A549 (cell line): ENCODE data around the gene ATF5. TPM values are rescaled to one million over a fixed set of nuclear protein-coding genes. Genes with fewer than 3 reads are reported as not detected.
A peak's percentile ranks its signal among the peaks of the same experiment; 100 is the strongest.

Experiments
- ATOH8 ChIP-seq: fragments of 250-450 bp; sonication (Bioruptor Pico); IDR thresholded peaks from 2 replicates; pipeline ENCODE4 v1.5.0; 2020; ENCODE audit warnings: low read depth, mild to moderate bottlenecking, moderate library complexity
- BCL3 ChIP-seq: fragments of >200 bp; sonication (Bioruptor Twin); formaldehyde crosslinking; IDR thresholded peaks from 3 replicates; pipeline ENCODE4 v1.6.1; 2016
- BHLHE40 ChIP-seq: IDR thresholded peaks from 2 replicates; pipeline ENCODE4 v1.6.1; 2012; ENCODE audit warnings: low read depth, low read length, inconsistent platforms
- CBX2 ChIP-seq: fragments of 200-600 bp; sonication (generic); IDR thresholded peaks from 2 replicates; pipeline ENCODE4 v1.6.1; 2016; ENCODE audit warnings: low read depth, mild to moderate bottlenecking, borderline replicate concordance
- CTCF ChIP-seq: fragments of >200 bp; sonication (Bioruptor Twin); formaldehyde crosslinking; IDR thresholded peaks from 3 replicates; pipeline ENCODE4 v1.5.1; 2016
- ELK1 ChIP-seq: fragments of 150-350 bp; IDR thresholded peaks from 2 replicates; pipeline ENCODE4 v1.6.1; 2014; ENCODE audit warnings: low read depth, mild to moderate bottlenecking, low read length
- EP300 ChIP-seq, 2 experiments: fragments of >200 bp; sonication (Bioruptor Twin); formaldehyde crosslinking; IDR thresholded peaks; 2 replicates in 1 of 2; 3 replicates in 1 of 2; pipeline ENCODE4 v1.6.1; 2016 to 2017
- HDAC2 ChIP-seq: fragments of 200-600 bp; sonication (generic); IDR thresholded peaks from 2 replicates; pipeline ENCODE4 v1.6.1; 2016
- HES2 ChIP-seq: fragments of >200 bp; sonication (Bioruptor Twin); formaldehyde crosslinking; IDR thresholded peaks from 2 replicates; pipeline ENCODE4 v1.6.1; 2016
- HMGXB4 ChIP-seq: fragments of 250-450 bp; sonication (Bioruptor Pico); IDR thresholded peaks from 2 replicates; pipeline ENCODE4 v1.5.0; 2021; ENCODE audit warnings: mild to moderate bottlenecking, moderate library complexity, borderline replicate concordance
- HOXB13 ChIP-seq: fragments of 250-450 bp; sonication (Bioruptor Pico); IDR thresholded peaks from 2 replicates; pipeline ENCODE4 v1.5.0; 2020; ENCODE audit warnings: low read depth, mild to moderate bottlenecking, moderate library complexity
- JUNB ChIP-seq: fragments of >200 bp; sonication (Bioruptor Twin); formaldehyde crosslinking; IDR thresholded peaks from 2 replicates; pipeline ENCODE4 v1.6.1; 2016
- KDM5A ChIP-seq: fragments of 200-600 bp; sonication (generic); IDR thresholded peaks from 2 replicates; pipeline ENCODE4 v1.6.1; 2016; ENCODE audit warnings: antibody characterized with exemption, mild to moderate bottlenecking
- MAFK ChIP-seq: fragments of 450-650 bp; IDR thresholded peaks from 2 replicates; pipeline ENCODE4 v1.6.1; 2014; ENCODE audit not compliant: partially characterized antibody
- MAX ChIP-seq: IDR thresholded peaks from 2 replicates; pipeline ENCODE4 v1.6.1; 2012
- MAZ ChIP-seq: fragments of 150-350 bp; IDR thresholded peaks from 2 replicates; pipeline ENCODE4 v1.6.1; 2014; ENCODE audit warnings: antibody characterized with exemption, low read depth, low read length, borderline replicate concordance
- MYC ChIP-seq: IDR thresholded peaks from 2 replicates; pipeline ENCODE4 v1.6.1; 2012; ENCODE audit warnings: mild to moderate bottlenecking, inconsistent platforms, low read length, improper control_type of control experiment, borderline replicate concordance
- NFE2L2 ChIP-seq: fragments of 150-350 bp; conservative IDR thresholded peaks from 2 replicates; pipeline ENCODE4 v1.6.1; 2014; ENCODE audit warnings: low read length
- NPAS2 ChIP-seq: fragments of 250-450 bp; sonication (Bioruptor Pico); IDR thresholded peaks from 2 replicates; pipeline ENCODE4 v1.8.0; 2022; ENCODE audit warnings: mild to moderate bottlenecking, moderate library complexity, borderline replicate concordance
- NR3C1 ChIP-seq: fragments of >200 bp; sonication (Bioruptor Twin); formaldehyde crosslinking; IDR thresholded peaks from 3 replicates; pipeline ENCODE4 v1.6.1; 2017
- PBX3 ChIP-seq: IDR thresholded peaks from 2 replicates; pipeline ENCODE4 v1.6.1; 2012
- POLR2A ChIP-seq: IDR thresholded peaks from 2 replicates; pipeline ENCODE4 v1.6.1; 2012; ENCODE audit warnings: mild to moderate bottlenecking, low read length
- POLR2AphosphoS2 ChIP-seq: conservative IDR thresholded peaks from 2 replicates; pipeline ENCODE4 v1.6.1; 2012; ENCODE audit warnings: low read length, improper control_type of control experiment, inconsistent platforms
- RCOR1 ChIP-seq: fragments of 150-350 bp; IDR thresholded peaks from 2 replicates; pipeline ENCODE4 v1.6.1; 2014; ENCODE audit warnings: antibody characterized with exemption, low read length, low read depth
- REST ChIP-seq: fragments of 200-600 bp; sonication (generic); IDR thresholded peaks from 2 replicates; pipeline ENCODE4 v1.6.1; 2016; ENCODE audit warnings: antibody characterized with exemption, mild to moderate bottlenecking, moderate library complexity
- RFX5 ChIP-seq: fragments of 450-650 bp; IDR thresholded peaks from 2 replicates; pipeline ENCODE4 v1.7.1; 2014; ENCODE audit warnings: antibody characterized with exemption, mild to moderate bottlenecking, moderate library complexity
- RNF2 ChIP-seq: fragments of 200-600 bp; sonication (generic); IDR thresholded peaks from 2 replicates; pipeline ENCODE4 v1.6.1; 2016; ENCODE audit warnings: low read depth, mild to moderate bottlenecking, antibody characterized with exemption, moderate library complexity, borderline replicate concordance
- SREBF2 ChIP-seq: fragments of 450-650 bp; IDR thresholded peaks from 2 replicates; pipeline ENCODE4 v1.6.1; 2014; ENCODE audit warnings: mild to moderate bottlenecking, moderate library complexity
- TP53 ChIP-seq: fragments of 250-450 bp; sonication (Bioruptor Pico); IDR thresholded peaks from 2 replicates; pipeline ENCODE4 v1.5.0; 2021; ENCODE audit warnings: mild to moderate bottlenecking, moderate library complexity
- ZFP36 ChIP-seq: fragments of 450-650 bp; IDR thresholded peaks from 2 replicates; pipeline ENCODE4 v1.6.1; 2014; ENCODE audit warnings: borderline replicate concordance; ENCODE audit not compliant: partially characterized antibody
- polyA plus RNA-seq, 4 experiments: library from polyadenylated mRNA; depleted of rRNA in 3 of 4; stranded (reverse); fragments of >200 nt; fragmentation: RNase III in 1 of 4; extraction: RNeasy Plus Mini Kit Qiagen cat#74134 plus additional on column Dnase treatment in 1 of 4; gene quantifications; 2 replicates in 3 of 4; 3 replicates in 1 of 4; pipeline ENCODE4 v1.2.3, GENCODE V29; 2011 to 2017

ATF5 gene
- polyA plus RNA-seq, 2 of the 4 experiments (the other 2 are of a cell fraction), result 12.9 to 42.8 TPM

- TF ChIP-seq HMGXB4 (CRISPR knock-in tag) (peak; percentile 61; the same call in 1 of the 2 replicates), PBX3 (no peak), MYC (peak; percentile 99), POLR2A (no peak), BHLHE40 (no peak), HDAC2 (no peak), CTCF (peak; percentile 88), ELK1 (no peak), HOXB13 (CRISPR knock-in tag) (peak; percentile 80), CBX2 (no peak), TP53 (CRISPR knock-in tag) (no peak; the same call in 1 of the 2 replicates), REST (no peak), BCL3 (no peak), SREBF2 (no peak), ATOH8 (CRISPR knock-in tag) (peak; percentile 78; the same call in 1 of the 2 replicates), MAFK (no peak), NFE2L2 (no peak), NR3C1 (no peak), HES2 (no peak), KDM5A (no peak), RNF2 (peak; percentile 55; the same call in 1 of the 2 replicates), MAZ (no peak), MAX (peak; percentile 100), NPAS2 (CRISPR knock-in tag) (peak; percentile 11; the same call in 1 of the 2 replicates), RFX5 (0 out of 2 replicates have a peak, but pooled peaks have one; percentile 51), EP300 (IDR thresholded peaks at IDR 0.05) (no peak), POLR2AphosphoS2 (0 out of 2 replicates have a peak, but pooled peaks have one; percentile 31), ZFP36 (no peak), RCOR1 (no peak), JUNB (no peak)
Observed at GRCh38 chr19:49889687-49890348, 39.2 kb upstream of the ATF5 start (continued).
